Kidney glomerular epithelial cell (primary cell): ENCODE results near the gene MANBA.

Experiments
- DNase-seq: peaks from one replicate; lab custom pipeline; 2025; lab: John Stamatoyannopoulos, UW

MANBA gene

GRCh38 chr4:102760645-102761295 lies at the start of gene MANBA:
MANBA (minus strand) TSS chr4:102760968; CDS start chr4:102760894, 74 bp downstream.
- peak; percentile 41 for DNase-seq

- no peak for DNase-seq
Measured at GRCh38 chr4:102809691-102810090, 48.9 kb upstream of the MANBA start.

GRCh38 chr4:102809190-102809589 lies 48.4 kb upstream of the MANBA start:
- DNase-seq: no peak

- DNase-seq: no peak
Measured at GRCh38 chr4:102808009-102808408, 47.2 kb upstream of the MANBA start.

GRCh38 chr4:102807345-102807744 lies 46.6 kb upstream of the MANBA start:
- peak; percentile 27 for DNase-seq

GRCh38 chr4:102799816-102800215 lies 39.0 kb upstream of the MANBA start:
- no peak for DNase-seq

GRCh38 chr4:102794999-102795398 lies 34.2 kb upstream of the MANBA start:
- DNase-seq: no peak

GRCh38 chr4:102792361-102792936 lies 31.7 kb upstream of the MANBA start:
- DNase-seq: no peak

GRCh38 chr4:102791318-102791835 lies 30.6 kb upstream of the MANBA start:
- no peak for DNase-seq

- no peak for DNase-seq
Measured at GRCh38 chr4:102789317-102789717, 28.5 kb upstream of the MANBA start.

- no peak for DNase-seq
Measured at GRCh38 chr4:102787944-102788343, 27.2 kb upstream of the MANBA start.

- no peak for DNase-seq
Measured at GRCh38 chr4:102787096-102787881, 26.5 kb upstream of the MANBA start.

- no peak for DNase-seq
Measured at GRCh38 chr4:102786279-102786678, 25.5 kb upstream of the MANBA start.

- no peak for DNase-seq
Measured at GRCh38 chr4:102783006-102783405, 22.2 kb upstream of the MANBA start.

- no peak for DNase-seq
Measured at GRCh38 chr4:102781570-102781969, 20.8 kb upstream of the MANBA start.

- peak; percentile 76 for DNase-seq
Measured at GRCh38 chr4:102780476-102781144, 19.8 kb upstream of the MANBA start.

- DNase-seq: no peak
Measured at GRCh38 chr4:102779204-102779603, 18.4 kb upstream of the MANBA start.

GRCh38 chr4:102778720-102779119 lies 18.0 kb upstream of the MANBA start:
- DNase-seq: peak; percentile 38

- no peak for DNase-seq
Measured at GRCh38 chr4:102775805-102776204, 15.0 kb upstream of the MANBA start.

- no peak for DNase-seq
Measured at GRCh38 chr4:102774254-102774653, 13.5 kb upstream of the MANBA start.

GRCh38 chr4:102772738-102773340 lies 12.1 kb upstream of the MANBA start:
- no peak for DNase-seq

- DNase-seq: no peak
Measured at GRCh38 chr4:102764901-102765300, 4.1 kb upstream of the MANBA start.
